ENCODE results near the gene STN1. TPM values are rescaled to one million over a fixed set of nuclear protein-coding genes. Genes with fewer than 3 reads are reported as not detected.

The STN1 gene
- total RNA-seq, 2 donors from 2014 or later = 52.0 to 57.7 TPM

DNA sequence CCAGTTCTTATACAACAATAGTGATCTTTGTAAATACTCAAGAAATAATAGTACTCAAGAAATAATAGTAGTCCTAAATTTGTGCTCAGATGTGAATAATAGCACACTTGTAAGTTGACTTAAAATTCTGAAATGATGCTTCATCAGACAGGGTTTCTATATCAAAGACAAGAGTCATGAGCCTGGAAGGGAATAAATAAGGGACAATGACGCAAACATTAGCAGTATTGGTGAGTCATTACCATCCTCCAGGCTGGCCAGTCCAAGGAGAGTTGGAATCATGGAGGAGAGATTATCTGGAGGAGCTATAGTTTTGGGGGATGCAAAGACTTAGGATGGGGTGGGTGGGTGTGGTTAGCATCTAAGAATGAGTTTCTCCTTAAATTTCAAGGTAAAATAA, 56.5 kb downstream of the STN1 start:
- Mint-ChIP-seq H3K4me1 (ENCODE audit: low read depth) (no peaks in the 10 kb centered on the region), H3K36me3 (ENCODE audit: insufficient read depth in 2 of 2) (peaks cover 5 to 6% of the 10 kb centered on the region in 2 donors), H3K27me3 (ENCODE audit: low read depth) (peaks cover 14% of the 10 kb centered on the region), H3K27ac (no peak overlapping the region), H3K9me3 (peaks cover 5 to 8% of the 10 kb centered on the region in 2 donors), H3K4me3 (no peak overlapping the region)
- DNase-seq (no peak), ATAC-seq (replicated peaks in 1 of 2) (no peak)

DNA sequence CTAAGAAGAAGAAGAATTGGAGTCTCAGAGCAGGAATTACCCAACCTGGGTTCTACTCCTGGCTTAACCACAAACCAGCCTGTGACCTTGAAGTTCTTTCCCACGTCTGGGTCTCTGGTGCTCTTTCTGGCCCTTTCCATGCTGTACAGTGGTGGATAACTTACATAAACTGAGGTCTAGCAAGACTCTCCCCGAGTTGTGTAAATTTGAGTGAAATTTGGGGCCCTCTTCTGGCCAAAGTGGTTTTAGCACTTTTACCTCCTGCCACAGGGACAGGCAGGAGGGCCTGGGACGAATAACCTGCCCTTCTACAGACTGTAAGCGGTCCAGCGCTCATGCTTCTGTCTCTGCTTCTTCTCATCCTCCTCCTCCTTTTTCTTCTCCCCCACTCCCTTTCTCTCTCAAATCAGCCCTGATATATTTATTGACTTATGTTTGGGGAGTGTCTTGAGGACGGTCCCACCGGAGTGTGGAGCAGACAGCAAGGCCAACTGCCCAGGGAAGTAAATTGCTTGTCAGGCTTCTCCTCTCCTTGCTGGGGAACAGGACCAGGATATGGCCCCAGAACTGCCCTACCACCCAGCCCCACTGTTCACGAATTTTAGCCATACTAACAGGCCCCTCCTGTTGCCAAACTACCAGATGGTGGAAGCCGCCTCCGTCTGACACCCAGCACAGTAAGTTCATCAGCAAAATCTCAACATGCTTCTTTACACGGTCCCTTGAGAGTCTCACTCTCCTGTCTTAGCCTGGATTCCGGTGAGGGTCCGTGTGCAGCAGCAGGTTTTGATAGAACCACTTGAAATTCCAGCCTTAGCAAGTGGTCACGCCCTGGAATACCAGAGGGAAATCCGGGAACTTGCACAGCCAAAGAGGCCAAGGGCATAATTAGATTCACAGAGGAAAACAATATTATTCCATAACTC, 58.6 kb downstream of the STN1 start:
- DNase-seq = peak; percentile 54 to 68
- Mint-ChIP-seq H3K4me1 (ENCODE audit: low read depth) (peaks cover 4% of the 10 kb centered on the region), H3K27me3 (ENCODE audit: low read depth) (peaks cover 24% of the 10 kb centered on the region), H3K9me3 (peaks cover 0 to 2% of the 10 kb centered on the region in 2 donors), H3K4me3 (no peak overlapping the region), H3K27ac (no peak overlapping the region), H3K36me3 (ENCODE audit: insufficient read depth in 2 of 2) (peaks cover 3 to 5% of the 10 kb centered on the region in 2 donors)
- peak; percentile 57 to 67 for ATAC-seq (replicated peaks in 1 of 2)

- Mint-ChIP-seq H3K9me3 (no peaks in the 10 kb centered on the region), H3K4me1 (ENCODE audit: low read depth) (peaks cover 10% of the 10 kb centered on the region), H3K36me3 (ENCODE audit: insufficient read depth in 2 of 2) (no peaks in the 10 kb centered on the region), H3K27ac (no peak overlapping the region), H3K27me3 (ENCODE audit: low read depth) (peaks cover 35% of the 10 kb centered on the region), H3K4me3 (no peak overlapping the region)
- DNase-seq (no peak), ATAC-seq (replicated peaks in 1 of 2) (no peak)
Observed at GRCh38 chr10:103858360-103858759, 59.6 kb downstream of the STN1 start.

DNA sequence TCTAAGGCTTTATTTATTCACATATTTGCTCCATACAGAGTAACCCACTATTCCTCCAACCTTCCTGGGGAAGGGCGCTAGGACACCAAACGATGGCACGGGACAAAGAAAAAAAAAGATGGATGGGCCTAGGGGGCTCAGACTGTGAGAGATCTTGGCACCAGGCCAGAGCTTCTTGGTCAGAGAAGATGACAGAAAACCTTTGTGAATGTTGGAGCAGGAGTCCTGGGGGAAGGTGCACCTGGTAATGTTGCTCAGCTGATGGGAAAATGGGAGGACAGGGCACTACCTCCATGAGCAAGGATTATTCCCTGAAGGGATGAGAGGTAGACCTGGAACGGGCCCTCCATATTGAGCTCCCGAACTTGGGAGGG, 61.2 kb downstream of the STN1 start:
- H3K4me3 Mint-ChIP-seq = peak overlapping the region in 1 of 2 donors; percentile 66
- peaks cover 10% of the 10 kb centered on the region for H3K4me1 Mint-ChIP-seq (ENCODE audit: low read depth)
- peaks cover 41% of the 10 kb centered on the region for H3K27me3 Mint-ChIP-seq (ENCODE audit: low read depth)
- H3K9me3 Mint-ChIP-seq = no peaks in the 10 kb centered on the region
- H3K27ac Mint-ChIP-seq = no peak overlapping the region
- H3K36me3 Mint-ChIP-seq (ENCODE audit: insufficient read depth in 2 of 2) = no peaks in the 10 kb centered on the region
- ATAC-seq (replicated peaks in 1 of 2) (no peak), DNase-seq (no peak)

DNA sequence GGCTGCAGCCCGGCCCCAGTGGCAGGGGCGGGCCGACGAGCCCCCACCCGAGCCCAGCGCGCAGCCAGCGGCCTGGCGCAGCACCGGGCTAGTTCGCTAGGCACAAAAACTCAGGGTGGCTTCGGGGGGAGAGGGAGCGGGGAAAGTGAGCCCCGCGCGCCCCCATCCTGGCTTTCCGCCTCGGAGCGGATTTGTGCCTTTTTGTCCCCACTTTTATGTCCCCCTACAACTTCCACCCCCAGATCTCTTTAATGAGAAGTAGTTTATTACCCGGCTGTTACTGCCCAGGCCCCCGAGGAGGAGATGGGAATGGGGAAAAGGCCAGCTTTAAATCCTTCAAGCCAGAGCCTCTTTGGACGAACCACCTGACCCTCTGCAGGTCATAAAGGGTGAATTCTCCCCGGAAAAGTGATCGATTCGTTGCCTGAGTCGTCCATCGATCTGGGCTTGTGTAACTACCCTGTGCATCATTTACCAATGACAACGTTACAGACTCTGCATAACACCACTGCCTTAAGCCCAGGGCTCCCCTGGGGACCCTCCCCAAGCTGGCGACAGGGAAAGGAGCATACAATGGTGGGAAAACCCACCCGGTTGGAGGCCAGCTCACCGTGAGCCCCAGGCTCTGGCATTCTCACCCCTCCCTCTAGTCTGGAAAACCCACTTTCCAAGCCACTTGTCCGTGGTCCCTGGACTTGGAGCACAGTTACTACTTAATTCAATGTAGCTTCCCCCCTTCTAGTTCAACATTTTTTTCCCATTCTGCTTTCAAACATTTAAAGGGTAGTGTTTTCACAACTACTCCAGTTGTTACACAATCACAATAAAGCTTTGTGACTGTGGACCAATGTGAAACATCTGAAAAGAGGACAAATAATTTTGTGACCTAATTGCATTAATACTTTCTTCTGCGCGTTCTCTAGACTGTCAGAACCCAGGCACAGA, 61.9 kb downstream of the STN1 start:
- H3K27me3 Mint-ChIP-seq (ENCODE audit: low read depth) = peaks cover 41% of the 10 kb centered on the region
- ATAC-seq (replicated peaks in 1 of 2) (no peak), DNase-seq (no peak)
- H3K9me3 Mint-ChIP-seq = no peaks in the 10 kb centered on the region
- no peaks in the 10 kb centered on the region for H3K36me3 Mint-ChIP-seq (ENCODE audit: insufficient read depth in 2 of 2)
- H3K4me3 Mint-ChIP-seq = peak overlapping the region; percentile 61 to 66
- H3K4me1 Mint-ChIP-seq (ENCODE audit: low read depth) = peaks cover 10% of the 10 kb centered on the region
- no peak overlapping the region for H3K27ac Mint-ChIP-seq

DNA sequence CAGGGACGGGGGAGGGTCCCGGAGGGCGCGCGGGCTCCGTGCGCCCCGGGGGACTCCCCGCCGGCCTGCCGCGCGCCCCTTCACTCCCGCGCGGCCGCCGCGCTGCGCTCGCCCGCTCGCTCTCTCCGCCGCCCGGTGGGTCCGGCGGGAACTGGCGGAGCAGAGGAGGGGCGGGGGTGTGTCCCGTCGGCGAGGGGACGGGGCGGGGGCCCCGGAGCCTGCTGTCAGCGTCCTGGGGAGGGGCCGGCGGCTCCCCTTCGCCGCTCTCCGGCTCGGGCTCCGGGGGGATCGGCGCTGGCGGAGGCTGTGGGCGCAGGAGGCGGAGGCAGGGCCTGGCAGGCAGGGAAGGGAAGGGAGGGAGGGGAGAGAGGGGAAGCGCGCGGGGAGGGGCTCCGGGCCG, 62.6 kb downstream of the STN1 start, which contains the start of gene SH3PXD2A:
Gene SH3PXD2A, minus strand, starts transcription at position 153 of the 400 bp plus-strand sequence. CDS start 310 bp downstream, outside the sequence.
- H3K27ac Mint-ChIP-seq = peak within 1 kb of the TSS; percentile 22
- no peaks in the 10 kb centered on the region for H3K9me3 Mint-ChIP-seq
- H3K4me3 Mint-ChIP-seq = peak within 1 kb of the TSS; percentile 88 to 89
- DNase-seq (peak; percentile 38 to 44), ATAC-seq (replicated peaks in 1 of 2) (peak; percentile 73)
- no peaks in the 10 kb centered on the region for H3K36me3 Mint-ChIP-seq (ENCODE audit: insufficient read depth in 2 of 2)
- peaks cover 46% of the 10 kb centered on the region for H3K27me3 Mint-ChIP-seq (ENCODE audit: low read depth)
- H3K4me1 Mint-ChIP-seq (ENCODE audit: low read depth) = peaks cover 10% of the 10 kb centered on the region

DNA sequence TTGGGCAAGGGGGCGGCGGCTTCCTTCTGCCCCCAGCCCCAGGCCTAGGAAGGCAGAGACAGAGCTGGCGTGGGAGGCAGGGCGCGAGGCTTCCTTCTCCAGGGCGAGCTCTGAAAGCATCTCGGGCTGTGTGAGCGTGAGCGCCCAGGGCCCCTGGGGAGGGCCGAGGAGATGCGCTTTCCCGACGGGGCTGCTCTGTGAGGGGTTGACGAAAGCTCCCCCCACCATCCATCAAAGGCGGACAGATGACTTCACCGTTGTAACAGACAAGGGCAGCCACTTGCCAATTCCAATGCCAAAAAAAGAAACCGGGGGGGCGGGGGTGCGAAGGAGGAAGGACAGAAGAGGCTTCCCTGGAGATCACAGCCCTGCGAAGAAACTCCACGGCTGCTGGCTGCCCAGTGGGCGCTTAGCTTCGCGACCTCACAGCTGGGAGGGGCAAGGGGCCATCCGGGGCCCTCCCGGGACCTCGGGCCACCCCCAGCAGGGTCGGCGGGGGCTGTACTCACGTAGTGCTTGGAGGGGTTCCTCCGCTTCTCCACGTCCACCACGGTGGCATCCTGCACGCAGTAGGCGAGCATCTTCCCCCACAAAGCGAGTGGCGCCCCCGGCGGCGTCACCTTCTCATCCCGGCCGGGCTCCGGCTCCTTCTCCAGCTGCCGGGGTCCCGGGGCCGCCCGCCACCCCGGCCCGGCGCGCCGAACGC, 63.1 kb downstream of the STN1 start:
- peak overlapping the region; percentile 22 for H3K27ac Mint-ChIP-seq
- H3K4me3 Mint-ChIP-seq = peak overlapping the region; percentile 88 to 89
- DNase-seq = peak; percentile 29 to 33
- H3K36me3 Mint-ChIP-seq (ENCODE audit: insufficient read depth in 2 of 2) = no peaks in the 10 kb centered on the region
- H3K4me1 Mint-ChIP-seq (ENCODE audit: low read depth) = peaks cover 10% of the 10 kb centered on the region
- H3K27me3 Mint-ChIP-seq (ENCODE audit: low read depth) = peaks cover 52% of the 10 kb centered on the region
- no peaks in the 10 kb centered on the region for H3K9me3 Mint-ChIP-seq
- ATAC-seq (replicated peaks in 1 of 2) = peak; percentile 48 to 56

- ATAC-seq (replicated peaks in 1 of 2) = no peak
- Mint-ChIP-seq H3K27ac (no peak overlapping the region), H3K36me3 (ENCODE audit: insufficient read depth in 2 of 2) (no peaks in the 10 kb centered on the region), H3K4me1 (ENCODE audit: low read depth) (peaks cover 10% of the 10 kb centered on the region), H3K9me3 (no peaks in the 10 kb centered on the region), H3K27me3 (ENCODE audit: low read depth) (peaks cover 57% of the 10 kb centered on the region), H3K4me3 (peak overlapping the region; percentile 88 to 89)
- DNase-seq = no peak
Observed at GRCh38 chr10:103854265-103854685, 63.7 kb downstream of the STN1 start.

- no peak for DNase-seq
- Mint-ChIP-seq H3K27me3 (ENCODE audit: low read depth) (peaks cover 57% of the 10 kb centered on the region), H3K4me3 (peak overlapping the region; percentile 88 to 89), H3K9me3 (no peaks in the 10 kb centered on the region), H3K4me1 (ENCODE audit: low read depth) (peaks cover 10% of the 10 kb centered on the region), H3K27ac (no peak overlapping the region), H3K36me3 (ENCODE audit: insufficient read depth in 2 of 2) (no peaks in the 10 kb centered on the region)
- no peak for ATAC-seq (replicated peaks in 1 of 2)
Observed at GRCh38 chr10:103853428-103854264, 64.3 kb downstream of the STN1 start.

DNA sequence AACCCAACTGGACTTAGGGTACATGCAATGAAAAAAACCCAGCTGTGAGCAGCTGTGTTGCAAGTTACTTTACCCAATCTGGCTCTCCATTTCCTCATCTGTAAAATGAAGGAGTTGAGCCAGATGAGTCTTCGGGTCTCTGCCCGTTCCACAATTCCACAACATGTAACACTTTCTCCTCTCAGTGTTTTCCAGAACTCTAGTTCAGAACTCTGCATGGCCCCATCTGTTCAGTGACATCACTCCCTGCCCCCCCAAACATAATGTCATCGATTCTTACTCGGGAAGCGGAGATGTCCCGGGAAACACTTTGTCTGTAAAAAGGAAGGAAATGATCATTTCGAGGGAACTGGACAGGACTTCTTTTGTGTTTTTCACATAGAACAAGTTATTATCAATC, 65.1 kb downstream of the STN1 start:
- peaks cover 10% of the 10 kb centered on the region for H3K4me1 Mint-ChIP-seq (ENCODE audit: low read depth)
- no peak overlapping the region for H3K4me3 Mint-ChIP-seq
- no peaks in the 10 kb centered on the region for H3K9me3 Mint-ChIP-seq
- ATAC-seq (replicated peaks in 1 of 2) = no peak
- no peak for DNase-seq
- H3K27me3 Mint-ChIP-seq (ENCODE audit: low read depth) = peaks cover 57% of the 10 kb centered on the region
- H3K27ac Mint-ChIP-seq = no peak overlapping the region
- H3K36me3 Mint-ChIP-seq (ENCODE audit: insufficient read depth in 2 of 2) = no peaks in the 10 kb centered on the region

DNA sequence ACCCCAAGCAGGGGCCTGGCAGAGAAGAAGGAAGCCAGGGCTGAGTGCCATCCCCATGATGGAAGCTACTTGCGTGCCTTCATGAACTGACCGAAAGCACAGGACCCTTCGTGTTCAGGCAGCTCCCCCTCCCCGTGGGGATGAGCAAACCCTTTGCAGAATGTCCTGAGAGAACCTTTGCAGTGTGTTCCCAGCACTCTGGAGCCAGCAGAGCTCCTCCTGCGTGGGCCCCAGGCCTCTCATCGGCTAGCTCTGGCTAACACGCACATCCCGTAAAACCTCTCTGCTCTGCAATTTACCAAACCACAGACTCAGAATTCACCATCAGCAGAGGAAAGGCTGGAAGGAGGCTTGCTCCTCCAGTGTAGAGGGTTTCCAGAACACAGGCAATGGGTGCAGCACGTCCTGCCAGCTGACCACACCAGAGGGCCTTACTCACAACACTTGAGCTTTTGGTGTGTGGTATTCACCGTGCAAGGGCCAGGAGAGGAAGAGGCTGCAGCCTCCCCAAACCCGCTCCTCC, 65.7 kb downstream of the STN1 start:
- H3K27me3 Mint-ChIP-seq (ENCODE audit: low read depth) = peaks cover 51% of the 10 kb centered on the region
- H3K36me3 Mint-ChIP-seq (ENCODE audit: insufficient read depth in 2 of 2) = no peaks in the 10 kb centered on the region
- ATAC-seq (replicated peaks in 1 of 2) = no peak
- DNase-seq = no peak
- H3K4me3 Mint-ChIP-seq = no peak overlapping the region
- H3K4me1 Mint-ChIP-seq (ENCODE audit: low read depth) = peaks cover 10% of the 10 kb centered on the region
- no peak overlapping the region for H3K27ac Mint-ChIP-seq
- H3K9me3 Mint-ChIP-seq = no peaks in the 10 kb centered on the region

DNA sequence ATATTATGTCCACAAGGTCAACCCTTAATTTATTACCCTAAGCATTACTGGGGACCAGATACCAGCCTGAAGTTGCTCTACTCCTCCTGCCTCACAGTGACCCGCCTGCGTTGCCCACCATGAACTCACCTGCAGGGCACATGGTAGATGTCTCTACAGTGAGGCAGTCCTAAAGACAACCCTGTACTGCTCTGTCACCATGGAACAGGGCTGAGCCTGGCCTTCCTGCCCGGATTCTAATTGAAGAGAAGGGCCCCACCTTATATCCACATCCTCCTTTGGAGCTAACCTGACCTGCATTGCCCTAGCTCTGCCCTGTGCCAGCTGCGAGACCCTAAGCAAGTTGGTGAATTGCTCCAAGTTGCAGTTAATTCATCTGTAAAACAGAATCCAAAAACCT, 66.7 kb downstream of the STN1 start:
- Mint-ChIP-seq H3K9me3 (no peaks in the 10 kb centered on the region), H3K4me3 (no peak overlapping the region), H3K27me3 (ENCODE audit: low read depth) (peaks cover 41% of the 10 kb centered on the region), H3K27ac (no peak overlapping the region), H3K36me3 (ENCODE audit: insufficient read depth in 2 of 2) (no peaks in the 10 kb centered on the region), H3K4me1 (ENCODE audit: low read depth) (peaks cover 15% of the 10 kb centered on the region)
- DNase-seq (no peak), ATAC-seq (replicated peaks in 1 of 2) (no peak)

Measured in activated T-cell treated with anti-CD3 and anti-CD28 coated beads, Interleukin-2, amount 50 U/mL, for 72 hours (primary cell).